Thyroid gland (tissue), 4 donors: Measurements from ENCODE around the gene MYH1.

Experiments used
- CTCF ChIP-seq, 6 experiments: fragments of 200-600 bp in 3 of 6; fragments of 450-650 bp in 3 of 6; sonication (generic) in 3 of 6; IDR thresholded peaks; one replicate each; pipeline ENCODE4 v1.5.1; 2016 to 2019; ENCODE audit warnings: antibody characterized with exemption in 6 of 6, mild to moderate bottlenecking in 2 of 6, inconsistent platforms in 1 of 6, moderate library complexity in 1 of 6
- POLR2A ChIP-seq, 2 donors: fragments of 450-650 bp; IDR thresholded peaks; one replicate each; pipeline ENCODE4 v1.6.1; 2017; ENCODE audit warnings: antibody characterized with exemption in 2 of 2, mild to moderate bottlenecking in 2 of 2, moderate library complexity in 1 of 2

- TF ChIP-seq CTCF (IDR thresholded peaks at IDR 0.05), result no peak
- no peak for TF ChIP-seq POLR2A (IDR thresholded peaks at IDR 0.05)
Observed at GRCh38 chr17:10474536-10474935, 43.8 kb downstream of the MYH1 start.
